CD4-positive, CD25-positive, alpha-beta regulatory T cell (primary cell): ENCODE measurements around the gene NOX4. TPM values are rescaled to one million over a fixed set of nuclear protein-coding genes. Genes with fewer than 3 reads are reported as not detected.
"Not testable (repeated sequence)": the region's sequence is repeated elsewhere in the genome, so short reads cannot be mapped to it uniquely, and the experiment has no call there.

Source experiments
- ATAC-seq, 2 donors: fragments of 150-1000 bp; cut with Tn5 transposase; one replicate each; pipeline ENCODE4 v1.10.0; 2021; ENCODE audit warnings: low read depth in 2 of 2, moderate number of reproducible peaks in 2 of 2, moderate library complexity in 1 of 2
- DNase-seq, 3 donors: peaks; one replicate each; pipeline versions ENCODE4 v3.0.0 to v3.0.0-alpha.2; 2012 to 2022; ENCODE audit warnings: mixed read lengths in 1 of 3
- H3K27ac ChIP-seq: one replicate; pipeline ENCODE4 v1.7.0; 2013; ENCODE audit warnings: mild to moderate bottlenecking, low read length; ENCODE audit not compliant: insufficient read depth, poor library complexity, severe bottlenecking
- H3K27me3 ChIP-seq: one replicate; pipeline ENCODE4 v1.7.0; 2013; ENCODE audit warnings: low read length; ENCODE audit not compliant: control insufficient read depth, insufficient read depth
- H3K36me3 ChIP-seq: one replicate; pipeline ENCODE4 v1.7.0; 2013; ENCODE audit warnings: mild to moderate bottlenecking, low read length, moderate library complexity; ENCODE audit not compliant: control insufficient read depth, insufficient read depth
- H3K4me1 ChIP-seq: 2 replicates; pipeline ENCODE4 v1.7.0; 2013; ENCODE audit warnings: mild to moderate bottlenecking, low read length; ENCODE audit not compliant: insufficient read depth, control insufficient read depth, poor library complexity, severe bottlenecking
- H3K4me3 ChIP-seq: one replicate; pipeline ENCODE4 v1.7.0; 2013; ENCODE audit warnings: low read depth, mild to moderate bottlenecking, low read length, moderate library complexity
- H3K9me3 ChIP-seq, 2 experiments: 1 replicate in 1 of 2; 2 replicates in 1 of 2; pipeline ENCODE4 v1.7.0; 2013; ENCODE audit warnings: low read length in 2 of 2, mild to moderate bottlenecking in 1 of 2, moderate library complexity in 1 of 2; ENCODE audit not compliant: control insufficient read depth in 2 of 2
- H3K27ac Mint-ChIP-seq, 3 donors: one replicate each; pipeline ENCODE4 v1.8.0; 2020 to 2022; ENCODE audit warnings: mild to moderate bottlenecking in 3 of 3, mixed read lengths in 3 of 3, moderate library complexity in 2 of 3
- H3K27me3 Mint-ChIP-seq: one replicate; pipeline ENCODE4 v1.8.0; 2022; ENCODE audit warnings: mild to moderate bottlenecking, mixed read lengths
- H3K36me3 Mint-ChIP-seq: one replicate; pipeline ENCODE4 v1.8.0; 2020; ENCODE audit warnings: mixed read lengths
- H3K4me1 Mint-ChIP-seq, 4 donors: one replicate each; pipeline ENCODE4 v1.8.0; 2020 to 2022; ENCODE audit warnings: mixed read lengths in 4 of 4, mild to moderate bottlenecking in 1 of 4
- H3K4me3 Mint-ChIP-seq, 4 donors: one replicate each; pipeline ENCODE4 v1.8.0; 2020 to 2022; ENCODE audit warnings: mild to moderate bottlenecking in 4 of 4, mixed read lengths in 4 of 4, moderate library complexity in 3 of 4
- H3K9me3 Mint-ChIP-seq, 7 donors: one replicate each; pipeline ENCODE4 v1.8.0; 2020 to 2022; ENCODE audit warnings: mixed read lengths in 7 of 7, mild to moderate bottlenecking in 3 of 7, moderate library complexity in 2 of 7
- polyA plus RNA-seq, 4 donors: library from polyadenylated mRNA; unstranded; fragments of 300-500 nt; fragmentation: Illumina TruSeq; gene quantifications; one replicate each; pipeline ENCODE4 v1.2.3, GENCODE V29; 2021
- total RNA-seq: library from RNA; stranded (reverse); gene quantifications from one replicate; pipeline ENCODE4 v1.2.3, GENCODE V29; 2022

Gene NOX4
- total and polyA plus RNA-seq, 5 donors from 2014 or later, result not detected

GRCh38 chr11:89411112-89411511 lies 80.1 kb downstream of the NOX4 start:
- not testable (repeated sequence) for H3K4me3 ChIP-seq, H3K36me3 ChIP-seq, ATAC-seq, H3K4me3 Mint-ChIP-seq, H3K4me1 Mint-ChIP-seq, H3K27me3 ChIP-seq, DNase-seq, H3K9me3 ChIP-seq, H3K27me3 Mint-ChIP-seq, H3K36me3 Mint-ChIP-seq, H3K27ac ChIP-seq, H3K4me1 ChIP-seq, H3K27ac Mint-ChIP-seq
- H3K9me3 Mint-ChIP-seq, result peaks cover 0 to 10% (median 0%) of the 10 kb centered on the region in 7 donors

- not testable (repeated sequence) for H3K36me3 Mint-ChIP-seq, H3K27me3 Mint-ChIP-seq, H3K27me3 ChIP-seq, H3K4me3 Mint-ChIP-seq, DNase-seq, H3K4me1 Mint-ChIP-seq, H3K36me3 ChIP-seq, H3K4me1 ChIP-seq, ATAC-seq, H3K27ac Mint-ChIP-seq, H3K27ac ChIP-seq, H3K9me3 ChIP-seq, H3K4me3 ChIP-seq
- H3K9me3 Mint-ChIP-seq, result peaks cover 0 to 10% (median 0%) of the 10 kb centered on the region in 7 donors
Measured at GRCh38 chr11:89410666-89411065, 80.5 kb downstream of the NOX4 start.

GRCh38 chr11:89408441-89408840 lies 82.7 kb downstream of the NOX4 start:
- peaks cover 0 to 10% (median 0%) of the 10 kb centered on the region in 7 donors for H3K9me3 Mint-ChIP-seq
- H3K4me3 Mint-ChIP-seq, result not testable (repeated sequence)

GRCh38 chr11:89405629-89406028 lies 85.5 kb downstream of the NOX4 start:
- no peaks in the 10 kb centered on the region for H3K27me3 ChIP-seq
- Mint-ChIP-seq H3K4me3 (no peak overlapping the region), H3K27me3 (no peaks in the 10 kb centered on the region), H3K27ac (no peak overlapping the region), H3K9me3 (peaks cover 0 to 1% (median 0%) of the 10 kb centered on the region in 7 donors), H3K36me3 (no peaks in the 10 kb centered on the region), H3K4me1 (no peaks in the 10 kb centered on the region)
- no peak overlapping the region for H3K4me3 ChIP-seq
- H3K27ac ChIP-seq, result no peak overlapping the region
- no peaks in the 10 kb centered on the region for H3K4me1 ChIP-seq
- ATAC-seq (no peak), DNase-seq (no peak)
- H3K9me3 ChIP-seq, result no peaks in the 10 kb centered on the region
- H3K36me3 ChIP-seq, result no peaks in the 10 kb centered on the region

More at GRCh38 chr11:89408441-89408840, 82.7 kb downstream of the NOX4 start:
- H3K27me3 ChIP-seq, H3K9me3 ChIP-seq, H3K27ac ChIP-seq, H3K27ac Mint-ChIP-seq, H3K27me3 Mint-ChIP-seq, DNase-seq, H3K4me1 Mint-ChIP-seq, ATAC-seq, H3K4me3 ChIP-seq, H3K36me3 Mint-ChIP-seq, H3K36me3 ChIP-seq, H3K4me1 ChIP-seq: not testable (repeated sequence)

GRCh38 chr11:89391654-89392053 lies 99.5 kb downstream of the NOX4 start:
- H3K9me3 ChIP-seq, H3K4me3 Mint-ChIP-seq, H3K27me3 Mint-ChIP-seq, H3K36me3 ChIP-seq, H3K4me3 ChIP-seq, H3K27me3 ChIP-seq, DNase-seq, H3K9me3 Mint-ChIP-seq, H3K36me3 Mint-ChIP-seq, H3K27ac Mint-ChIP-seq, ATAC-seq, H3K27ac ChIP-seq, H3K4me1 Mint-ChIP-seq, H3K4me1 ChIP-seq: not testable (repeated sequence)

GRCh38 chr11:89387501-89387900 lies 103.7 kb downstream of the NOX4 start:
- not testable (repeated sequence) for H3K27ac Mint-ChIP-seq, H3K9me3 ChIP-seq, H3K36me3 ChIP-seq, DNase-seq, H3K27ac ChIP-seq, H3K4me1 Mint-ChIP-seq, ATAC-seq, H3K4me3 ChIP-seq, H3K4me3 Mint-ChIP-seq, H3K4me1 ChIP-seq, H3K9me3 Mint-ChIP-seq, H3K36me3 Mint-ChIP-seq, H3K27me3 ChIP-seq, H3K27me3 Mint-ChIP-seq

- not testable (repeated sequence) for H3K27me3 ChIP-seq, H3K36me3 Mint-ChIP-seq, H3K4me1 ChIP-seq, H3K4me1 Mint-ChIP-seq, DNase-seq, H3K36me3 ChIP-seq, H3K4me3 Mint-ChIP-seq, H3K27me3 Mint-ChIP-seq, H3K9me3 ChIP-seq, H3K27ac ChIP-seq, H3K9me3 Mint-ChIP-seq, ATAC-seq, H3K27ac Mint-ChIP-seq, H3K4me3 ChIP-seq
Measured at GRCh38 chr11:89382986-89383385, 108.2 kb downstream of the NOX4 start.

GRCh38 chr11:89381094-89381493 lies 110.1 kb downstream of the NOX4 start:
- H3K36me3 Mint-ChIP-seq, result no peaks in the 10 kb centered on the region
- Histone ChIP-seq H3K27me3 (no peaks in the 10 kb centered on the region), H3K4me1 (no peaks in the 10 kb centered on the region), H3K4me3 (no peak overlapping the region), H3K27ac (no peak overlapping the region), H3K36me3 (no peaks in the 10 kb centered on the region), H3K9me3 (no peaks in the 10 kb centered on the region)
- ATAC-seq, result no peak
- no peak overlapping the region for H3K27ac Mint-ChIP-seq
- no peaks in the 10 kb centered on the region for H3K4me1 Mint-ChIP-seq
- H3K9me3 Mint-ChIP-seq, result peaks cover 0 to 8% (median 3%) of the 10 kb centered on the region in 7 donors
- no peak overlapping the region for H3K4me3 Mint-ChIP-seq
- DNase-seq, result no peak
- no peaks in the 10 kb centered on the region for H3K27me3 Mint-ChIP-seq
